ENCODE measurements around the gene SLC2A10.

- TF ChIP-seq CTCF (IDR thresholded peaks at IDR 0.05 in 2 of 3, conservative IDR thresholded peaks at IDR 0.05 in 1 of 3; ENCODE audit: control insufficient read depth in 2 of 3, extremely low read depth in 1 of 3, insufficient read depth in 1 of 3, low read depth in 3 of 3, low read length in 3 of 3): no peak
- TF ChIP-seq RAD21 (IDR thresholded peaks at IDR 0.05; ENCODE audit: insufficient read depth, low read depth, low read length): no peak
- no peak for TF ChIP-seq RELA (IDR thresholded peaks at IDR 0.05; ENCODE audit: borderline replicate concordance, partially characterized antibody)
- no peak for TF ChIP-seq CHD1 (IDR thresholded peaks at IDR 0.05; ENCODE audit: low read depth, low read length)
These were observed 19.7 kb upstream of the SLC2A10 start for GRCh38 chr20:46689754-46690085.

Measured in GM12878 (cell line).